SU-DHL-6 (cell line): ENCODE measurements around the gene ATE1.

Source experiments
- H2AFZ ChIP-seq: fragments of 200-600 bp; sonication (generic); 2 replicates; pipeline ENCODE4 v1.6.1; 2014; ENCODE audit warnings: low read depth, mild to moderate bottlenecking, moderate library complexity, mixed read lengths, antibody characterized with exemption, low read length; ENCODE audit not compliant: severe bottlenecking
- H3F3A ChIP-seq: fragments of 200-600 bp; shearing (Covaris generic); 2 replicates; pipeline ENCODE4 v1.6.0; 2016; ENCODE audit warnings: antibody characterized with exemption, mild to moderate bottlenecking; ENCODE audit not compliant: insufficient read depth
- H3K27ac ChIP-seq: fragments of 200-600 bp; sonication (generic); 2 replicates; pipeline ENCODE4 v1.5.1; 2016; ENCODE audit warnings: low read depth, mild to moderate bottlenecking, low read length, moderate library complexity, mixed read lengths
- H3K27me3 ChIP-seq: fragments of 200-600 bp; sonication (generic), shearing (Covaris generic); 2 replicates; pipeline ENCODE4 v1.6.0; 2014; ENCODE audit warnings: mild to moderate bottlenecking, low read length
- H3K36me3 ChIP-seq: fragments of 200-600 bp; sonication (generic); 2 replicates; pipeline ENCODE4 v1.6.1; 2014; ENCODE audit warnings: mild to moderate bottlenecking, low read length, mixed read lengths
- H3K4me2 ChIP-seq: fragments of 300-600, 200-600 bp; shearing (Covaris generic), sonication (generic); 2 replicates; pipeline ENCODE4 v1.6.0; 2014; ENCODE audit warnings: low read length, low read depth, mild to moderate bottlenecking; ENCODE audit not compliant: poor library complexity, severe bottlenecking
- H3K4me3 ChIP-seq: fragments of 200-600 bp; sonication (generic); 2 replicates; pipeline ENCODE4 v1.5.1; 2014; ENCODE audit warnings: antibody characterized with exemption, low read length, mild to moderate bottlenecking, mixed read lengths; ENCODE audit not compliant: insufficient read depth, poor library complexity, severe bottlenecking
- H3K79me2 ChIP-seq: fragments of 200-600 bp; sonication (generic); 2 replicates; pipeline ENCODE4 v1.6.1; 2014; ENCODE audit warnings: mild to moderate bottlenecking, low read length, moderate library complexity; ENCODE audit not compliant: insufficient read depth
- H3K9ac ChIP-seq: fragments of 200-600 bp; sonication (generic); 2 replicates; pipeline ENCODE4 v1.7.0; 2014; ENCODE audit warnings: mild to moderate bottlenecking, low read length
- H3K9me2 ChIP-seq: fragments of 200-600 bp; sonication (generic); replicated peaks from 2 replicates; pipeline ENCODE4 v1.6.1; 2014; ENCODE audit warnings: low read length; ENCODE audit not compliant: insufficient read depth
- H3K9me3 ChIP-seq: fragments of 200-600 bp; sonication (generic); 2 replicates; pipeline ENCODE4 v1.6.1; 2014; ENCODE audit warnings: low read length, mixed read lengths; ENCODE audit not compliant: insufficient read depth
- H4K20me1 ChIP-seq: fragments of 200-600 bp; sonication (generic); 2 replicates; pipeline ENCODE4 v1.6.1; 2014; ENCODE audit warnings: low read depth, mild to moderate bottlenecking, antibody characterized with exemption, low read length, moderate library complexity, mixed read lengths
- EZH2phosphoT487 ChIP-seq: fragments of 200-600 bp; sonication (generic), shearing (Covaris generic); conservative IDR thresholded peaks from 2 replicates; pipeline ENCODE4 v1.6.1; 2018; ENCODE audit warnings: mild to moderate bottlenecking, antibody characterized with exemption, low read length, moderate library complexity, mixed read lengths
- TF ChIP-seq, protein P1 (sequence below): fragments of 200-600 bp; sonication (generic); IDR thresholded peaks from one replicate; pipeline ENCODE4 v1.5.1; 2017; ENCODE audit warnings: antibody characterized with exemption, mild to moderate bottlenecking, low read length, moderate library complexity; ENCODE audit not compliant: insufficient read depth, poor library complexity, severe bottlenecking

ATE1 gene

DNA sequence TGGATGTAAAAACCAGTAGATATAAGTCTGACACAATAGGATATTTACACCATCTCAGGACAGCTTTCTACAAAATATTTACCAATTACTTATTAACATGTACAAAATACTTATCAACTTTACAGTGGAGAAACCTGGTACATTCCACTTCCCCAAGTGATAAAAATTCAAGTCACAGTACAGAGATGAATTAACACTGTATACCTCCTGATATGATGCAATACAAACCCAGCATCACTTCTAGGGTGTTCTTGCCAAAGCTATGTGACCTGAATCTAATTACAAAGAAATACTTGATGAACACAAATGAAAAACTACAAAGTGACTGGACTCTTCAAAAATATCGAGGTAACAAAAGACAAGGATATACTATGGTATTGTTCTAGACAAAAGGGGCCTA, 173.2 kb downstream of the ATE1 start:
- H3K4me2 ChIP-seq, result no peak overlapping the region
- no peaks in the 10 kb centered on the region for H4K20me1 ChIP-seq
- H3K79me2 ChIP-seq, result no peaks in the 10 kb centered on the region
- H3K27me3 ChIP-seq, result no peaks in the 10 kb centered on the region
- H3F3A ChIP-seq, result no peaks in the 10 kb centered on the region
- no peak overlapping the region for H3K27ac ChIP-seq
- TF ChIP-seq, protein P1, sequence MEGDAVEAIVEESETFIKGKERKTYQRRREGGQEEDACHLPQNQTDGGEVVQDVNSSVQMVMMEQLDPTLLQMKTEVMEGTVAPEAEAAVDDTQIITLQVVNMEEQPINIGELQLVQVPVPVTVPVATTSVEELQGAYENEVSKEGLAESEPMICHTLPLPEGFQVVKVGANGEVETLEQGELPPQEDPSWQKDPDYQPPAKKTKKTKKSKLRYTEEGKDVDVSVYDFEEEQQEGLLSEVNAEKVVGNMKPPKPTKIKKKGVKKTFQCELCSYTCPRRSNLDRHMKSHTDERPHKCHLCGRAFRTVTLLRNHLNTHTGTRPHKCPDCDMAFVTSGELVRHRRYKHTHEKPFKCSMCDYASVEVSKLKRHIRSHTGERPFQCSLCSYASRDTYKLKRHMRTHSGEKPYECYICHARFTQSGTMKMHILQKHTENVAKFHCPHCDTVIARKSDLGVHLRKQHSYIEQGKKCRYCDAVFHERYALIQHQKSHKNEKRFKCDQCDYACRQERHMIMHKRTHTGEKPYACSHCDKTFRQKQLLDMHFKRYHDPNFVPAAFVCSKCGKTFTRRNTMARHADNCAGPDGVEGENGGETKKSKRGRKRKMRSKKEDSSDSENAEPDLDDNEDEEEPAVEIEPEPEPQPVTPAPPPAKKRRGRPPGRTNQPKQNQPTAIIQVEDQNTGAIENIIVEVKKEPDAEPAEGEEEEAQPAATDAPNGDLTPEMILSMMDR, result no peak
- no peak for TF ChIP-seq EZH2phosphoT487
- H3K9me3 ChIP-seq, result peaks cover under 1% of the 10 kb centered on the region; the same call in 1 of the 2 replicates
- no peak overlapping the region for H3K4me3 ChIP-seq
- no peak overlapping the region for H3K9ac ChIP-seq
- H3K36me3 ChIP-seq, result peaks cover 2% of the 10 kb centered on the region; the same call in 1 of the 2 replicates
- no peaks in the 10 kb centered on the region for H3K9me2 ChIP-seq
- H2AFZ ChIP-seq, result no peak overlapping the region

DNA sequence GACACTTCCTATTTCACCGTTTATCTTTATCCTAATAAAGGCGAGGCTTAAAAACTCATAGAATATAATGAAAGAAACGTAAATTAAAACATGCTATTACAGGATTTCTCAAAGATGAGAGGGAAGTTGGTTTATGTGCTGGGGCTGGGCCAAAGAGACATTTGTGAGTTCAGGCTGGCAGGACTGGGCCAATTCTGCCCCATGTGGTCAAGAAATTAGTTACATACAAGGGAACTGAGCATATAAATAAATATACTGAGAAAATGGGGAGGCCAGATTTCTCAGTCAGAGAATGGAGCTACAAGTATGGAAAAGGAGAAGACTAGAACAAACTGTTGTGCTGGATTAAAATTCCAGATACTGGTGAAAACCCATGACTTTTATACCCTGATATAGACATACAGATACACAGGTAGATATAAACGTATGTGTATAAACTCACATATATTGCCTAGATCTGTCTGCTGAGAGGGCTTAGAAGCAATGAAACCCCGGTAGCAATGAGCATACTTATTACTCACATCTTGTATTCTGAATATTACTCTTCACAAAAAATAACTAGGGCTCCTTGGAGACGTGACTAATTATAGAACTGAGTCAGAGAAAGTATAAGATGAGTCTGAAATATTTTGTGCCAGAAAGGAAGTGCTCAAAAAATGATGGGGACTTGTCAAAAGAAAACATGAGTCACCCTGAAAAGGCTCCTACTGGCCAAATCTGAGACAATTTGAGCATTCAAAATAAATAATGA, 173.9 kb downstream of the ATE1 start:
- H3K79me2 ChIP-seq, result no peaks in the 10 kb centered on the region
- H3K4me3 ChIP-seq, result no peak overlapping the region
- no peaks in the 10 kb centered on the region for H3K27me3 ChIP-seq
- H3K27ac ChIP-seq, result no peak overlapping the region
- no peak overlapping the region for H3K4me2 ChIP-seq
- H3K36me3 ChIP-seq, result peaks cover 2% of the 10 kb centered on the region; the same call in 1 of the 2 replicates
- no peak for TF ChIP-seq EZH2phosphoT487
- TF ChIP-seq, protein P1, result no peak
- H3K9me3 ChIP-seq, result no peaks in the 10 kb centered on the region
- H4K20me1 ChIP-seq, result 0 out of 2 replicates have a peak, but pooled peaks cover 3% of the 10 kb centered on the region
- no peaks in the 10 kb centered on the region for H3K9me2 ChIP-seq
- no peak overlapping the region for H3K9ac ChIP-seq
- H3F3A ChIP-seq, result no peaks in the 10 kb centered on the region
- H2AFZ ChIP-seq, result no peak overlapping the region

DNA sequence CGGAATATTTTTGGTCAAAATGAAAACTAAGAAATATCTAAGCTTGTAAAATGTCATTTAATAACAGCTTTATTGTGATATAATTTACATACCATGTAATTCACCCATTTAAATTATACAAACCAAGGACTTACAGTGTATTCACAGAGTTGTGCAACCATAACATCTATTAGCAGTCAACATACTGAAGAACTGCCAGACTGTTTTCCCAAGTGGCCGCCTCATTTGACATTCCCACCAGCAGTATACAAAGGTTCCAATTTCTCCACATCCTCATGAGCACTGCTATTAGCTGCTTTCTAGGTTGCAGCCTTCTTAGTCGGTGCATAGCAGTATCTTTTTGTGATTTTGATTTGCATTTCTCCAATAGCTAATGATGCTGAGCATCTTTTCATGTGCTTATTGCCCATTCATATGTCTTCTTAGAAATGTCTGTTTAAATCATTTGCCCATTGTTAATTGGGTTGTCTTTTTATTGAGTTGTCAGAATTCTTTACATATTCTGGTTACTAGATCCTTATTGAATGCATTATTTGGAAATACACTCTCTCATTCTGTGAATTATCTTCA, 176.6 kb downstream of the ATE1 start:
- H3K9ac ChIP-seq, result no peak overlapping the region
- H3K36me3 ChIP-seq, result no peaks in the 10 kb centered on the region
- H3K4me2 ChIP-seq, result no peak overlapping the region
- TF ChIP-seq EZH2phosphoT487, result no peak
- TF ChIP-seq, protein P1, result no peak
- H3F3A ChIP-seq, result no peaks in the 10 kb centered on the region
- no peak overlapping the region for H2AFZ ChIP-seq
- no peaks in the 10 kb centered on the region for H3K9me2 ChIP-seq
- H3K27ac ChIP-seq, result no peak overlapping the region
- no peak overlapping the region for H3K4me3 ChIP-seq
- no peaks in the 10 kb centered on the region for H3K79me2 ChIP-seq
- 0 out of 2 replicates have a peak, but pooled peaks cover 4% of the 10 kb centered on the region for H4K20me1 ChIP-seq
- no peaks in the 10 kb centered on the region for H3K27me3 ChIP-seq
- no peaks in the 10 kb centered on the region for H3K9me3 ChIP-seq
